ENCODE results near the gene POFUT2.

The POFUT2 gene

DNA sequence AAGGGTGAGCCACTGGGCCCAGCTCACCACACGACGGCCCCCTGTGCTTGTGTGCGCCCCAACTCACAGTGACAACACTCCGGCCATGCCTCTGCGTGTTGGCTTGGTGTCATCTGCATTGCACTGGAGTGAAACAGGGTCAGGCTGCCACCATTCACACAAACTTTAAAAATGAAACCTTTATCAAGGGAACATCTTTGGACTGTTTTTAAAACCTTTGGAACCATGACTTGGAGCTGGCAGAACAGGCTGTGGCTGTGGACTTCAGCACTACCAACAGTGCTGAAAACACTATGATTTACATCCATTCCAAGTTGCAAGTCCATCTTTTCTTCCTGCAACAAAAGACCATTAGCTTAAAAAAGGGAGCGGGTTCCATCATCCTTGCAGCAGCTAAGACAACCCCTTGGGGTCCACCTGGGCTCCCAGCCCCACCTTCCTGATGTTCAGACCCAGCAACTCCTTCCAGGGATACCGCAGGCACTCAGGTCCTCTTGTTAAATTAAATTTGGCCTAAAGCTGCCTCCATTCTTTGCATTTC is 25.6 kb downstream of the POFUT2 start:
- DNase-seq, result no peak

DNA sequence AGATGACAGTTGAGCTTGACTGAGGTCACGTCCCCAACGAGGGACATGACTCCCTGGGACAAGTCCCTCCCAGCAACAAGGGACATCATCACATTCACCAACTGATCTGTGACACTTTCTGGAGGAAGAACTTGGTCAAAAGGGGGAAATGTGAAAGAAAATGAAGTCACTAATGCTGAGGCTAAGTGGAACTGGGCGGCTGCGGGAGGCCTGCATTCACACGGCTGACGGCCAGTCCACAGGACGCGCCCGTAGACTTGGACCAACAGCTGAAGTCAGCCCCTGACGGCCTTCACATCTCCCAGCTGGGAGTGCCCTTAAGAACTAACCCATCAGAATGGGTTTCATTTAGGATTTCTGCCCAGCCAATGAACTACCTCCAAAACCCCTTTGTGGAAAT is 26.6 kb downstream of the POFUT2 start:
- DNase-seq, result no peak

DNA sequence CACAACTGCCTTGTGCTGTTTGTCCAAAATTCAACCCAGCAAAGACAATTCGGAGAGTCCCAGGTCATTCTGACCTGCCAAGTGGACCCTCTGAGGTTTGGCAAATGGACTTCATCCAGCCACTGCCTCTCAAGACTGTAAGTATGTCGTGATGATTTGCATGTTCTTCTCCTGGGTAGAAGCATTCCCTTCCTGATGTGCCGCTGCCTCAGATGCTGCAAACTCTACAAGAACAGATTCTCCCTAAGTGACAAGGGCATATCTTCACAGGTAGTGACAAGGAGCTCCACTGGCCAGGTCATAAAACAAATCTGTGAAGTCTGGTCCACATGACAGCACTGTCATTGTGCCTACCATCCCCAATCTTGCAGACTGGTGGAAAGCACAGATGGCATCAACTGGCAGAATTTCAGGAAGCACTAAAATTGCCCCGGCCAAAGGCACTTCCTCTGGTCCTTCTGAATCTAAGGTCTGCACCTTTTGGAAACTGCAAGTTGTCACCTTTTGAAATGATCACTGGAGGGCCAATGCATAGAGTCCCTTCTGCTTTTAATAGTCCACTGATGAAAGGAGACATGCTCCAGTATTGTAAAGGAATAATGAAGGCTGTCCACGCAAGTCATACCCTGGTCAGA is 27.4 kb downstream of the POFUT2 start:
- DNase-seq, result no peak

DNA sequence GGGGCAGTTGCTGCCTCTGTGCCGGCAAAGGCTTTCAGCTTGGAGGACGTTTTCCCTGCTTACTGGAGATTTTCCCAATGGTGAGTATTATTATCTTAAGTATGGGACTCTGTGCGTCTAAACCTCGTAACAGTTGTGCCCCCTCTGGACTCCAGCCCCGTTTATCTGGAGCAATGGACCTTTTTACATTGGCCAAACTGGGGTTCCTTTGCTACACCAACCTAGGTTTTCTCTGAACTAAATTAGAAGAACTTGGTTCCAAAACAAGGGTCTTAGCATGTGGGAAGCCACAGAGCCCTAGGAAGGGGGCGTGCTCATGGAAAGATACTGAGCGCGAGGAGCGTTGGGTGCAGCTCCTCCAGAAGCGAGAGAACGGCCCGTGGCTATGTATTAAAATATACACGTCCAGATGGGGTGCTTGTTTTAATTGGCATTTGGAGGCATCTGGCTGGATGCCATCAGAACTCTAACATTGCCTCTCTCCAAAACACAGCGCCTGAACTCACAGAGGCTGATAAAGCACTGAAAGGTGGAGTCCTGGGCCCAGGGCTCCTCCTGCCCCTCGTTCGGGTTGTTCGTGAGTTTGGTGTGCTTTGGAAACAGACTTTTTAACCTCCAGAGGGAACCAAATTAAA is 28.4 kb downstream of the POFUT2 start:
- DNase-seq, result no peak

DNA sequence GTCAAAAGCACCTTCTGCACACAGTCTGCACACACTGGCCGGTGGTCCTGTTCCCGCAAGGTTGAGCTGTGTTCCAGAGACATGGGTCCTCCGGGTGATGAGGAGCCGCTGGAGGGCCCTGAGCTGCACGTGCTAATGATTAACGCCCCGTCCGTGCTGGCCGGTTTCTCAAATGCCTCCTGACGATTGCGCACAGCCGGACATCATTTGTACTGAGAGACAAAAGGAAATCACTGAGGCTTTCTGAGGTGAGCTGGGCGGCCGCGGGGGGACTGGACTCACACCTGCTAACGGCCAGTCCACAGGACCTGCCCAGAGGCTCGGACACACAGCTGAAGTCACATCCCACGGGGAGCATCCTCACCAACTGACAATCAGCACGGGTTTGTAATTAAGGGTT is 29.2 kb downstream of the POFUT2 start:
- DNase-seq, result peak; percentile 27

DNA sequence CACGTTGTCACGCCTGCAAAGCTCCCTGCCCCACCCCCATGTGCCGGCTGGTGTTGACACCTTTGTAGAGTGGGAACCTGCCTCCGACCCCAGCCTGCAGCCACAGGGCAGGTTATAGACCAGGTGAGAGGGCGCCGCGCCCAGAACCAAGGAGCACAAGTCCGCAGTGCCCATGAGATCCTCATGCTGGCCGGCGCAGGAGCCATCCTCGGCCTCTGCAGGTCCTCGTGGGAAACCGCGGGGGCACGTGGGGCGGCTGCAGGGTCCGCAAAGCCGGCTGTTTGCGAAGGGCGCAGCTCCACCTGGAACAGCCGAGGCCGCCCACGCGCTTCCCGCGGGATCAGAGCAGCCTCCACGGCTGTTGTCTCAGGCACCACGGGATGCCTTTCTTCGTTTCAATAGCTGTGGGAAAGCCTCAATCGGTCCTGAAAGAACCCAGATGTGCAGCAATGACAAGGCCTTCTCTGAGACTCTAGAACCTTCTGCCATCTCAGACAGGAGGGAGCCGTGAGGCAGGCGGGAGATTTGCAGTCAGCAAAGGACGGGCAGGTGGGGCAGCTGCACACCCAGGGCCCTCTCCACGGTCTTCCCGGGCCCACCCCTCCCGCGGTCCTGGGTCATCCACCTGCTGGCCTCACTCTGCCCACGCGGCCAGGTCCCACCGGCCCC is 29.9 kb downstream of the POFUT2 start:
- peak; percentile 34 for DNase-seq

DNA sequence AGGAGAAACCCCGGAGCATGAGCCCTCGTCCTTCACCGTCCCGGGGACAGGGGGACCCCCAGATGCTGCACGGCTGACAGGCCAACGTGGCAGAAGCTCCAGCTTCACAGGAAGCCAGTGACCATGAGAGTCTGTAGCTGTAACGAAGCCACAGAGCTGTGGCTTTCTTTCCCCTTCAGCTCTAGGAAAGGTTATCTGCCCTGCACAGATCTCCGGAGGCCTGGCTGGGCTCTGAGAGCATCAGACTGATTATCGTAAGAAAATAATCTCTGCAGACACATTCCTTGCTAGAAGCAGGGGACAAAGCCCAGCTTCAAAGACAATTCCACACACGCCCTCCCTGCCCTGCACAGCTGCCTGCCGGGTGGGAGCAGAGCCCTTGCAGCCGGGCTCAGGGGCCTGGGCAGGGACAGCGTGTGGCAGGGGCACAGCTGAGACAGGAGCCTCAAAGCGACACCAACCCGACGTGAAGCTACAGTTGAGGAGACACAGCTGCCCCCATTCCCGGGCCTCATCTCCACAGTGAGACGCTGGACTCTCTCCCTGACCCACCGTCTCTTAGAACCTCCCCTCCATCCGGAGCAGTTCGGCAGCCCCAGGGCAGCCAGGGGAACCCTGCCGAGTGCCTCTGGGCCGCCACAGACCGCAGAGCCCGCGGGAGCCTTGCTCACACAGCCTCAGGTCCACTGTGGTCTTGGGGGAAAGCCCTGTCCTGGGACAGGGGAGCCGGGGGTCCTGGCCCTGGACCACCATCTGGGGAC is 30.6 kb downstream of the POFUT2 start:
- peak; percentile 76 for DNase-seq

DNA sequence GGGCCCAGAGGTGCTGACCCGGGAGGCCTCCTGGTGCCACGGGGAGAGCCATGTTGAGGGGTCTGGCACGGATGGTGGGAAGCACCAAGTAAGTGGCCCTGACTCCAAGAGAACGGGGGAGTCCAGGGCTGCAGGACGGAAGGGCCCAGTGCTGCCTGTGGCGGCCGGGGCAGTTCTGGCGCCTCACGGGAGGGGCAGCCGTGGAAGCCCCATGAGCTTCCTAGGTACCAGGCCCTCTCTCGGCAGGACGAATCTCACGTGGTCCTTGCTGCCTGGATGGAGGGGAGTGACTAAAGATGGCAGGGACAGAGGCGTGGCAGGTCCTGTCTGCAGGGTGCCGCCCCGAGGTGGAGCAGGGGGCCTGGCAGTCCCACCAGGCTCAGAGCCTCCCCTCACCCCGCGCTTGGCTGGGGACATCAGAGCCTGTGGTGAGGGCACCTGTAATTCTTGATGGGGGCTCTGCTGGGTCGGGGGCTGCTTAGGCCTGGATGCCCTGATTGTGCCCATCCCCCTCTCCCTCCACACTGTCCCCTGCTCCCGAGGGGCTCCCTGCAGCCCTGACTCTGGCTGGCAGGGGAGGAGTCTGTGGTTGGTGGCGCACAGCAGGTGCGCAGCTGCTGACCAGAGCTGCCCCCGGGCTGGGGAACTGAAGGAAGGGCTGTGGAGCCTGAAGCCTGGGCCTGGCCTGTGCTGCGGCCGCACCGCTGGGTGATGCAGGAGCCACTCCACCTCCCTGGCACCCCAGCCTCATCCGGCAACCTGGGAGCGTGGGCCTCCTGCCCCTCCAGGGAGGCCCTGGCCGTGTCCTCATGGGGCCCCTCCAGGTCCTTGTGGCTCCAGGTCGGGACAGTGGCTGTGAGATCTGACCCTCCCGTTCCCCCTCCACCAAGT is 31.4 kb downstream of the POFUT2 start:
- peak; percentile 53 for DNase-seq

DNA sequence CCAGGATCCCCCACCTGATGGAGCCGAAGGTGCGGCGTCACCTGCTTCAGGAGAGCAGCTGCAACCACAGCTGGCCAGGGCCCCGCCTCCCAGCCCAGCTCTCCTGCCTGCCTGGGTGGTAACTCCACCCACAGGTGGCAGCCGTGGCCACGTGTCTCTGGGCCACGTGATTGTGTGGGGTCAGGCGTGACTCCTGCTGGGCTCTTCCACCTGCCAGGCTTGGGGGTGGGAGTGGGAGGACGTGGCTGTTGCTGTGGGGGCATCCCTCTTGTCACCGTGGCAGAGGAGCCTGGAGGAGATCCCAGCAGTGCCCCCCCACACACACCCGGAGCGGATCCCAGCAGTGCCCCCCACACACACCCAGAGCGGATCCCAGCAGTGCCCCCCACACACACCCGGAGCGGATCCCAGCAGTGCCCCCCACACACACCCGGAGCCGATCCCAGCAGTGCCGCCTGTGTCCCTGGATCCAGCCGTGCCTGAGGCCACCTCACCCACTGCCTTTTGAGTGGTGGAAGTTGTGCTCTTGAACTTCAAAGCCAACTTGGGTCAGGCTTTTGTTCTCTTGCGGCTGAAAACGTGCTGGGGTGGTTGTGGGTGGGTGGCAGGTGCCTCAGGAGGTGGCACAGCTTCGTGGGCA is 32.2 kb downstream of the POFUT2 start:
- no peak for DNase-seq

DNA sequence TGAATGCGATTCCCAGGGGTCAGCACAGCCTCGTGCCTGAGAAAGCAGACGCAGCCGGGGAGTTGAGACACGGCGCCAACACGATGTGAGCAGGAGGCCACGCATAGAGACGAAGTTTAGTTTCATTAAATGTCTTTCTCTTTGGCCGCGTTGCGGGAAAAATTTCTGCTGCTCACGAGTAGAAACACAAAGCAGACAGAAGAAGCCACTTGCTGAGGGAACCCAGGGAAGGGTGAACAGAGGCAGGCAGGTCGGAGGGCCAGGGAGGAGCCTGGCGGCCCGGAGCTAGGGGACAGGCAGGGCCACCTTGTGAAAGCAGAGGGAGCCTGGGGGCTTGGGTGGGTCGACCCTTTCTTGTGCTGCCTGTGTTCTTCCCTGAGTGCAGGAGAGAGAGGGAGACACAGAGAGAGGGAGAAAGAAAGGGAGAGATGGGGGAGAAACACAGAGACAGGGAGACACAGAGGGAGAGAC is 33.2 kb downstream of the POFUT2 start:
- peak; percentile 28 for DNase-seq

DNA sequence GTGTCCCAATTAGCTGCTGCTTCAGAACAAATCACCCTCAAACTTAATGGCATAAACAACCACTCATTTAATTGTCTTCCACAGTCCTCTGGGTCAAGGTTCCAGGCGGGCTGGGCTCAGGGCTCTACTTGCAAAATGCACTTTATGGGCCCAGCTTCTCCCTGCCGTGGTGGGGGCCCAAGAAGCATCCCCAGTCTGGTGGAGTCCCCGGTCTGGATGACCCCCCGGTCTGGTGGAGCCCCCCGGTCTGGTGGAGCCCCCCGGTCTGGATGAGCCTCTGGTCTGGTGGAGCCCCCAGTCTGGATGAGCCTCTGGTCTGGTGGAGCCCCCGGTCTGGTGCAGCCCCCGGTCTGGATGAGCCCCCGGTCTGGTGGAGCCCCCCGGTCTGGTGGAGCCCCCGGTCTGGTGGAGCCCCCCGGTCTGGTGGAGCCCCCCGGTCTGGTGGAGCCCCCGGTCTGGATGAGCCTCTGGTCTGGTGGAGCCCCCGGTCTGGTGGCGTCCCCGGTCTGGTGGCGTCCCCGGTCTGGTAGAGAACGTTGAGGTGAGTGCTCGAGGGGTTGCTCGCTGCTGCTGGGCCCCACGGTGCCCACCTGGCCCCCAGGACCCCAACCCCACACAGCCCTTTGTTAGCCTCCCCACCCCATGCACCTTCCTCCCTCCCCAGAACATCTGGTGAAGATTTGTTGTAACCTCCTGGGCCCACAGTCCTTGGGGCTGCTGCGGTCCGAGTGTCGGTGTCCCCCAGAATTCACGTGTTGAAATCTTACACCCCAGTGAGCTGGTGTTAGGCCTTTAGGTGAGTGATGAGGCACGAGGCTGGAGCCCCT is 33.8 kb downstream of the POFUT2 start:
- DNase-seq, result no peak

DNA sequence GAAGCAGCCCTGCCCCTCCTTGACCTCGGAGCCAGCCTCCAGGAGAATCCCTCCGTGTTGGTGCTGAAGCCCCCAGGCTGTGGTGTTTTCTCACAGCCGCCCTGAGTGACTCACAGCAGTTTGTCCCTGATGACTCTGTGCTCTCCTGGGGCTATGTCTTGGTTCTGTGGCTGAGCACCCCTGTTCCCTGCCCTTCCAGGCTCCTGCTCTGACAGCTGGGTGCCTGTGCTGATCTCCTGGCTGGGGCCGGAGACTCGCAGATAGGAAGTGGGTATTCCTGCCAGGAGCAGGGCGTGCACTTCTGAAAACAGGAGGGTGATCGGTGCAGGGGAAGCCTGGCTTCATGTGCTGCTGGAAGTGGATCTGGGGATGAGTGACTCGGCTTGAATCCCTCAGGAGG is 34.5 kb downstream of the POFUT2 start:
- peak; percentile 28 for DNase-seq

DNA sequence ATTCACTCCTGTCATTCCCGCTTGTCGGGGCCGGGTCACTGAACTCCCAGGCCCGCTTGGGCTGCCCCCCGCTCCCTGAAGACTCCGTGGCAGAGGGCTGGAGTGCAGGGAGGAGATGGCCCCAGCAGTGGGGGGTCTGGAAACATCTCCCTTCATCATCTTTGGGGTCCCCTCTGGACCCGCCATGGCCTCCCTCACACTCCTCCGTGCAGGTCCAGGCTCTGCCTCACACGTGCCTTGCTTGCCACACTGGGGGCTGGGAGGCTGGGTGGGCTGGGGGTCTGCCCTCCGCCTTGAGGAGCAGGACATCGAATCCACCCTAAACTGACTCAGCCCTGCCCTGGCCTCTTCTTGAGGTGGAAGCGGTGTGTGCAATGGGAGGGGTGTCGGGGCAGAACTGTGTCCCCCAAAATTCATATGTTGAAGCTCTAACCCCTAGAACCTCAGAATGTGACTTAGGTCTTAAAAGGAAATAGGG is 35.2 kb downstream of the POFUT2 start:
- no peak for DNase-seq

DNA sequence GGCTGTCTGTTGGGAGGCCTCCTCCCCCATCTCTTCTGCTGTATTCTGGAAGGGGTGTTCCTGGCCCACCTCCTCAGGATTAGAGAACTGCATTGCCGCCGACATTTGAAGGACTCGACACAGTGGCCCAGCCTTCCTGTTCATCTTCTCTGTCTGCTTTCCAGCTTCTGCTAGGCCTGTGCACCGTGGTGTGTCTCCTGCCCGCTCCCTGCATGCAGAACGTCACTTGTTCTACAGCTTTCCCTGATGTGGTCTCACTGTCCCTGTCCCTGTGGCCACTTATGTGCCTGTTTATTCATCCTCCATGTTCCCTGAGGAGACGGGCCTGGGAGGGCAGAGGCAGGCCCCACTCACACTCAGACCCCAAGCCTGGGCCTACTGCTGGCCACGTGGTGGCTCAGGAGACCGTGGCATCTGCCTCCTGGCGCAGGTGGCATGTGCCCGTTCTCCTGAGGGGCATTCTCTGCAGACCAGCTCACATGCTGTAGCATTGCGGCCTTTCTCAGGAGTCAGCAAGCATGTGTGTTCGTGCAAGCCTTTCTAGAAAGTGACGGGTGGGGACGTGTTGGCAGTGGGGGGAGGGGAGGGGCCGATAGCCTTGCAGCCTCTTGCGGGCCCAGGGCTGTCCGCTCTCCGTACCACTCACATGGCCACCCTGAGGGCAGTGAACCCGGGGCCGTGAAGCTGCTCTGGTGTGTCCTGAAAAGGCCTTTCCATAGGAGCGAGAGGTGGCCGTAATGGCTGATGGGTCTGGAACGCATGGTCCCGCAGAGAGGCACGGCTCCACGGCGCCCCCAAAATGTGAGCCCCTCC is 35.9 kb downstream of the POFUT2 start:
- no peak for DNase-seq

DNA sequence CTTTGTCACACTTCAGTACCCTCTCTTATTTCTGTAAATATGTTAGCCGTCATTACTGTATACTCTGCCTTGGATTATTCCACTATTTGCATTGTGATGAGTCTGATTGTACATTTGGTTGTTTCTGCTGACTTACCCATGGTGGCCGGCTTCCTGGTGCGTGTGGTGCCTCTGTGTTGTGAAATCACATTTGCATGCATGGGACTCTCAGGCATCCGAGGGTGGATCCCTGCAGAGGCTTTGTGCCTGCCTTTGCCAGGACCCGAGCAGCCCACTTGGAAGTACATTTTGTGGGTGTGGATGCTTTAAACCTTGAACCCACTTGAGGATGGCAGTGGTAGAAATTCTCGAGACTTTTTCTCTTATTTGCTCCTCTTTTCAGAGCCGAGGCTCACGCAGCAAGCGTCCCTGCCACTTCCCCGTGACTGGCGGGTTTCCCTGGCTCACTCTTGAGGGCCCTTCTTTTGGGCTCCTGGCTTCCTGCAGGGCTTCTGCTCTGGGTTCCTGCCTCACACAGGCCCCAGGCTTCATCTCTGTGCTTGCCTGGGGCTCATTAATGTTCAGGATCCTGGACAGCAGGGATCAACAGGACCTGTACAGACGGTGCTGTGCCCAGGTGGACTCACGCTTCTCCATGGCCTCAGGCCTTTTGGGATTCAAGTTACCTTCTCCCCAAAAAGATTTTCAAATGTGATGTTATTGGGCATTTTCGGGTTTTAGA is 36.6 kb downstream of the POFUT2 start:
- DNase-seq, result no peak

DNA sequence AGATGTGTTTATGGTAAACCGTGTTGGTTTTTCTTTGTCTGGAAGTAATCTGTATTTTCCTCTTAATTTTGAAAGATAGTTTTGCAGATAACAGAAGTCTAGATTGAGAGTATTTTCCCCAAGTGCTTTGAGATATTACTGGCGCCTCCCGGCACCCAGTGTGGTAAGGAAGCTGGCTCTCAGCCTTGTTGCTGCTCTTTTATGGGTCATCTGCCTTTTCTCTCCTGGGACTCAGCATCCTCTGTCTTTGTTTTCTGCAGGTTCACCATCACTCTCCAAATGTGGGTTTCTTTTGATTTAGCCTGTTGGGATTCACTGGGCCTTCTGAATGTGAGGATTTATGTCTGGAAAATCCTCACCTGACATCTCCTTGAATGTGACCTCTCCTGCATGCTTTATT is 37.4 kb downstream of the POFUT2 start:
- DNase-seq, result no peak

DNA sequence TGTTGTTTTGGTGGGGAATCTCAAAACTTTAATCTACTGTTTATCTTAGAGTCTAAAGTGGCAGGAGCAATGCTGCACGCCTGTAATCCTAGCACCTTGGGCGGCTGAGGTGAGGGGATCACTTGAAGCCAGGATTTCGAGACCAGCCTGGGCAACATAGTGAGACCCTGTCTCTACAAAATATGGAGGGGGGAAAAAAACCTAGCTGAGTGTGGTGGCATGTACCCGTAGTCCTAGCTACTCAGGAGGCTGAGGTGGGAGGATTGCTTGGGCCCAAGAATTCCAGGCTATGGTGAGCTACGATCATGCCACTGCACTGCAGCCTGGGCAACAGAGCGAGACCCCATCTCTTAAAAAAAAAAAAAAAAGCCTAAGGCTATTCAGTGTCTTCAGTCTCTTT is 38.1 kb downstream of the POFUT2 start:
- DNase-seq, result no peak

DNA sequence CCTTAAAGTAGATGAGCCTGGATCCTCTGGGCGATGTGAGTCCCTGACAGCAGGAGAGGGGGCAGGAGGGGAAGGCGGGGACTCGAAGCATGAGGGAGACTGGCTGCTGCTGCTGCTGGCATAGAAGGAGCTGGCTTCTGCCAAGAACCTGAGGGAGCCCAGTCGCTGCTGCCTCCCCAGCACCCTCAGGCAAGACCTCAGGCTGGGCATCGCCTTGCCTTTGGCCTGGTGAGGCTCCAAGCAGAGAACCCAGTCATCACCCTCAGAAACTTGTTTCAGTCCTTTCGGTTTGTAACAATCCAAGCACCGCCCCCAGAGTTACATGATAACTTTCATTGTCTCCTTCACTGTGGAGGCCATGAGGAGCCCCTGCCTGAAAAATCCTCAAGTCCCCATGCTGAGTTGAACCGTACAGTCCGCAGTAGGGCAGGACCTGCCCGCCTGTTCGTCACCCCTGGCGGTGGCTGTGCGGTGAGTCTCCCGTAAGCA is 38.8 kb downstream of the POFUT2 start:
- peak; percentile 68 for DNase-seq

All from retina (tissue), 1 donor.